HG03139 (cell line): ENCODE measurements around the gene FXYD4.
"Not testable (repeated sequence)": the region's sequence is repeated elsewhere in the genome, so short reads cannot be mapped to it uniquely, and the experiment has no call there.

ENCODE experiments used
- ATAC-seq: cut with Tn5 transposase; IDR thresholded peaks from one replicate; pipeline ENCODE4 v1.9.1; 2021; ENCODE audit not compliant: unreplicated experiment

Gene FXYD4

GRCh38 chr10:43371418-43371817, at the start of gene FXYD4:
TSS of gene FXYD4 (plus strand) at chr10:43371636. CDS start at chr10:43373747, 2,111 bp downstream.
- no peak for ATAC-seq

DNA sequence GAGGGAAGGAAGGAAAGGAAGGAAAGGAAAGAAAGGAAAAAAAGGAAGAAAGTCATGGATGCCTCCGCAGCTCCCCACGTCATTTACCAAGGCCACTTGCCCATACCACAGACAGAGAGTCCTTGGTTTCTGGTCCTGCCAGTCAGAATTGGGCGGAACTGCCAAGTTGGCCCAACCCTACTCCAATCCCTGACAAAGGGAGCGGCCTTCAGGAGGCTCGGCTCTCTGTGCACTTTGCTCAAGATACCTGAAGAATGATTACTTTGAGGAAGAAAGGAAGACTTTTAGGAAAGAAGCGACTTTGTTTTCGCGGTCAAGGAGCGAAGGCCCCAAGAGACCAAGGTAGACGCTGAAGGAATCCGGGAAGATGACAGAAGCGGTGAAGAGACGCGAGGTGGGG, 49.1 kb upstream of the FXYD4 start:
- no peak for ATAC-seq

DNA sequence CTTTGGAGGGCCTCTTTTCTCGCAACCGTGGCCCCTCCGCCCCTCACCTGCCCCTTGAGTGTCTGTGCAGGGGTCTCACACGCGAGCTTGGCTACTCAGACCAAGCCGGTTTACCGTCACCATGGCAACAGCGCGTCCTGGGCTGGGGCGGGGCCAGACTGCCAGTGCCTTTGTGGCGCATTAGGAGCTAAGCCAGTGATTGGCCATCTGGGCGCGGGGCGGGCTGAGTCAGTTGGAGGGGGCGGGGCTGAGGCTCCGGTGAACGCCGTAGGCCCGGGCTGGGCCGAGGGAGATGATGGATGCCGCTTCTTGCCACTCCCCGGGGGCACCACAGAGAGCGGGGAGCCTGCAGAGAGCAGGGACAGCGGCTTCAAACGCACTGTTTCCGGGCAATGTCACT, 48.7 kb upstream of the FXYD4 start:
- no peak for ATAC-seq

- no peak for ATAC-seq
These were observed 48.2 kb upstream of the FXYD4 start for GRCh38 chr10:43323245-43323644.

GRCh38 chr10:43324876-43325275, 46.6 kb upstream of the FXYD4 start:
- ATAC-seq, result no peak

GRCh38 chr10:43327171-43327570, 44.3 kb upstream of the FXYD4 start:
- ATAC-seq, result no peak

- ATAC-seq, result no peak
These were observed 43.5 kb upstream of the FXYD4 start for GRCh38 chr10:43327986-43328385.

GRCh38 chr10:43328810-43329209, 42.6 kb upstream of the FXYD4 start:
- ATAC-seq, result not testable (repeated sequence)

DNA sequence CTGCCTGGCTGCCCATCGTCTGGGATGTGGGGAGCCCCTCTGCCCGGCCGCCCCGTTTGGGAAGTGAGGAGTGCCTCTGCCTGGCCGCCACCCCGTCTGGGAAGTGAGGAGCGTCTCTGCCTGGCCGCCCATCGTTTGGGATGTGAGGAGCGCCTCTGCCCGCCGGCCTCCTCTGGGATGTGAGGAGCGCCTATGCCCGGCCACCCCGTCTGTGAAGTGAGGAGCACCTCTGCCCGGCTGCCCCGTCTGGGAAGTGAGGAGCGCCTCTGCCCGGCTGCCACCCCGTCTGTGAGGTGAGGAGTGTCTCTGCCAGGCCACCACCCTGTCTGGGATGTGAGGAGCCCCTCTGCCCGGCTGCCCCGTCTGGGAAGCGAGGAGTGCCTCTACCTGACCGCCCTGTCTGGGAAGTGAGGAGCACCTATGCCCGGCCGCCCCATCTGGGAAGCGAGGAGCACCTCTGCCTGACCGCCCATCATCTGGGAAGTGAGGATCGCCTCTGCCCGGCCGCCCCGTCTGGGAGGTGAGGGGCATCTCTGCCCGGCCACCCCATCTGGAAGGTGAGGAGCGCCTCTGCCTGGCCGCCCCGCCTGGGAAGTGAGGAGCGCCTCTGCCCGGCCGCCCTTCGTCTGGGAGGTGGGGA, 42.1 kb upstream of the FXYD4 start:
- not testable (repeated sequence) for ATAC-seq

DNA sequence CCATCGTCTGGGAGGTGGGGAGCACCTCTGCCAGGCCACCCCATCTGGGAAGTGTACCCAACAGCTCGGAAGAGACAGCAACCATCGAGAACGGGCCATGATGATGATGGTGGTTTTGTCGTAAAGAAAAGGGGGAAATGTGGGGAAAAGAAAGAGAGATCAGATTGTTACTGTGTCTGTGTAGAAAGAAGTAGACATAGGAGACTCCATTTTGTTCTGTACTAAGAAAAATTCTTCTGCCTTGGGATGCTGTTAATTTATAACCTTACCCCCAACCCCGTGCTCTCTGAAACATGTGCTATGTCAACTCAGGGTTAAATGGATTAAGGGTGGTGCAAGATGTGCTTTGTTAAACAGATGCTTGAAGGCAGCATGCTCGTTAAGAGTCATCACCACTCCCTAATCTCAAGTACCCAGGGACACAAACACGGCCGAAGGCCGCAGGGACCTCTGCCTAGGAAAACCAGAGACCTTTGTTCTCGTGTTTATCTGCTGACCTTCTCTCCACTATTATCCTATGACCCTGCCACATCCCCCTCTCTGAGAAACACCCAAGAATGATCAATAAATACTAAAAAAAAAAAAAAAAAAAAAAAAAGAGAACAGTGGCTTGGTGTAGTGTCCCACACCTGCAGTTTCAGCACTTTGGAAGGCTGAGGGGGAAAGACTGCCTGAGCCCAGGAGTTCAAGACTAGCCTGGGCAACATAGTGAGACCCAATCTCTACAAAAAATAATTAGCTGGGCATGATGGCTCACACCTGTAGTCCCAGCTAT, 41.2 kb upstream of the FXYD4 start:
- not testable (repeated sequence) for ATAC-seq

DNA sequence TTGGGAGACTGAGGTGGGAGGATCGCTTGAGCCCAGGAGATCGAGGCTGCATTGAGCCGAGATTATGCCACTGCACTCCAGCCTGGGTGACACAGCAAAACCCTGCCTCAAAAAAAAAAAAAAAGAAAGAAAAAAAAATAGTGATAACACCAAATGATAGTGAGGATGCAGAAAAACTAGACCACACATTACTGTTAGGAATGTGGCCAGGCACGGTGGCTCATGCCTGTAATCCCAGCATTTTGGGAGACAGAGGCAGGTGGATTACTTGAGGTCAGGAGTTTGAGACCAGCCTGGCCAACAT, 40.7 kb upstream of the FXYD4 start:
- not testable (repeated sequence) for ATAC-seq

DNA sequence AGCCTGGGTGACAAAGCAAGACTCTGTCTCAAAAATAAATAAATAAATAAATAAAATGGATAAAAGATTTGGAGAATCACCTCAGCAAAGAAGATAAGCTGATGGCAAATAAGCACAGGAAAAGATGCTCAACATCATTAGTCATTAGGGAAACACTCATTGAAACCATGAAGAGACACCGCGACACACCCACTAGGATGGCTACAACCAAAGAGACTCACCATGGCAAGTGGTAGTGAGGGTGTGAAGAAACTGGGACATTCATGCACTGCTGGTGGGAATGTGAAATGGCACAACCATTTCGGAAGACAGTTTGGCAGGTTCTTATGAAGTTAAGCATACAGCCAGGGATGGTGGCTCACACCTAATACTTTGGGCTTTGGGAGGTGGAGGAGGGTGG, 37.8 kb upstream of the FXYD4 start:
- ATAC-seq, result no peak

DNA sequence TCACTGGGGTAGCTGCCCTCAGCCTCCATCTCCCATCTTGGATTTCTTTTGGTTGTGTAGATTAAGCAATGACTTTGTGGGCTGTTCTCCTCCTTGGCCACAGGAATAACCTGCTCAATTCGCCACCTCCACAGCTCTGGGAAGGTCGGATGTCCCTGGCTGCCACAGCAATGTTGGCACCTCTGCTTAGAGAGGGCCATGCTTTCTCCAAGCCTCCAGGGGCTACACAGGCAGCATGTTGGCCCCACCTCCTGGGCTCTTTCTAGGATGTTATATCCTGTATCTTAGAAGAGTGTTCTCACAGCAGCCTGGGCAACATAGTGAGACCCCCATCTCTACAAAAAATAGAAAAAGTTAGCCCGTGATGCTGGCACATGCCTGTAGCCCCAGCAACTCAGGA, 35.4 kb upstream of the FXYD4 start:
- no peak for ATAC-seq

- ATAC-seq, result no peak
These were observed 34.7 kb upstream of the FXYD4 start for GRCh38 chr10:43336641-43337318.

DNA sequence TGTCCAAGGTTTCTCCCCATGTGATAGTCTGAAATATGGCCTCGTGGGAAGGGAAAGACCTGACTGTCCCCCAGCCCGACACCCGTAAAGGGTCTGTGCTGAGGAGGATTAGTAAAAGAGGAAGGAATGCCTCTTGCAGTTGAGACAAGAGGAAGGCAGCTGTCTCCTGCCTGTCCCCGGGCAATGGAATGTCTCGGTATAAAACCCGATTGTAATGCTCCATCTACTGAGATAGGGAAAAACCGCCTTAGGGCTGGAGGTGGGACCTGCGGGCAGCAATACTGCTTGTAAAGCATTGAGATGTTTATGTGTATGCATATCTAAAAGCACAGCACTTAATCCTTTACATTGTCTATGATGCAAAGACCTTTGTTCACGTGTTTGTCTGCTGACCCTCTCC, 33.9 kb upstream of the FXYD4 start:
- not testable (repeated sequence) for ATAC-seq

DNA sequence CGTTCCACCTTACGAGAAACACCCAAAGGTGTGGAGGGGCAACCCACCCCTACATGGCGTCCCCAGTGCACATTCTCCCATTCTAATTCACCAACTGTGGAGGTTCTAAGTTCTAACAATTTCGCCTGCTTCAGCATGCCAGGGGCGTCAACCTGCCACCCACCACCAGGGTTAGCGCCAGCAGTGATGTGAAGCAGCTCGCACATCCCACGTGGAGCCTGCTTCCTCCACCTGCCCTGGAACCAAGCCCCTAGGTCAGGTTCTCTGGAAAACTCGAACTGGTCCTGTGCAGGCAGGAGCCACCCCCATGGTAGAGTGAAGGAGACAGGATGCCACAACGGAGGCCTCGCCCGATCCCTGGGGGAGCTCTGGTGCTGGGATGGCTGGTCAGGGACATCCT, 33.3 kb upstream of the FXYD4 start:
- ATAC-seq, result no peak

DNA sequence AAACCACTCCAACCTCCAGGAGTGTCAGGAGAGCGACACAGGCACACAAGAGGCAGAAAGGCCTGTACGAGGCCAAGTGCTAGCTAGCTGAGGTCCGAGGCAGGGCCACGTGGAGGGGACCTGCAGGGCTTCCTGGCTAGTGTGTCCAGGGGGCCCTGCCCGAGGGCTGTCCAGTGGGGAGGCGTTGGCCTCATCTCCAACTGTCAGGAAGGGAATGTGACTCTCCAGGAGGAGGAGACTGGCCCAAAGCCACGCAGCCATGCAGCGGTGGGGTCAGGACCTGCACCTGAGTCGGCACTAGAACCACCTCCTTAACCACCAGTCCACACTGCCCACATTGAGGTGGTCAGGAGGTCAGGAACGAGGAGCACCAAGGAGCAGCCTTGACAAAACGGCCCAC, 32.3 kb upstream of the FXYD4 start:
- no peak for ATAC-seq

DNA sequence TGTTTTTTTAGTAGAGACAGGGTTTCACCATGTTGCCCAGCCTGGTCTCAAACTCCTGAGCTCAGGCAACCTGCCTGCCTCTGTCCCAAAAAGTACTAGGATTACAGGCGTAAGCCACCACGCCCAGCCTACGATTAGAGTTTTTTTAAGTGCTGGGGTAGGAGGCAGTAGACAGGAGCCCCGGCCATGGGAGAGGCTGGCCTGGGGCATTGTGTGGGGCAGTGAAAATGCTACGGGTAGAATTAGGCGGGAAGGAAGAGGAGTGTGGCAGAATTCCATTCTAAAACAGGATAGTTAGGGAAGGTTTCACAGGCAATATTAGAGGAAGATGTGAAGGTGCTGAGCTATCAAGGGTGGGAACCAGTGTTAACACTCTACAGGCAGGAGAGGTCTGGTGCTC, 31.3 kb upstream of the FXYD4 start:
- no peak for ATAC-seq

GRCh38 chr10:43340619-43341018, 30.8 kb upstream of the FXYD4 start:
- no peak for ATAC-seq

DNA sequence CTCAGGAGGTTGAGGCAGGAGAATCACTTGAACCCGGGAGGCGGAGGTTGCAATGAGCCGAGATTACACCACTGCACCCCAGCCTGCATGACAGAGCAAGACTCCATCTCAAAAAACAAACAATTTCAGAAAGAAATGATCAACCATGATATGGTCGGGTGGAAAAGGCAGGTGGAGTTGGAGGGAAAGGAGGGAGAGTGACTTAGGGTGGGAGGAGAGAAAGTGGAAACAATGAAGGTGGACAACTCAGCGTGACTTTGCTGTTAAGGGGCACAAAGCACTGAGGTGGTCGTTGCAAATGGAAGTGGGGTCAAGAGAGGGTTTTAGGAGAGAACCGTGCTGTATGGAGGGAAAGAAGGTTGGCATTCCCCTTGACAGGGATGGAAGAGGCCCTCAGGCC, 30.0 kb upstream of the FXYD4 start:
- ATAC-seq, result no peak

GRCh38 chr10:43342279-43343125, 28.9 kb upstream of the FXYD4 start:
- no peak for ATAC-seq
